ENCODE measurements around the gene DCDC2. TPM values are rescaled to one million over a fixed set of nuclear protein-coding genes. Genes with fewer than 3 reads are reported as not detected.
"Not testable (repeated sequence)": the region's sequence is repeated elsewhere in the genome, so short reads cannot be mapped to it uniquely, and the experiment has no call there.

Gene DCDC2
- total RNA-seq, 1 donor from 2014 or later: 0.30 TPM

GRCh38 chr6:24274441-24275083 is 83.3 kb downstream of the DCDC2 start:
- Mint-ChIP-seq H3K27me3 (ENCODE audit: low read depth) (peaks cover 16% of the 10 kb centered on the region), H3K36me3 (ENCODE audit: low read depth) (no peaks in the 10 kb centered on the region), H3K27ac (ENCODE audit: unreplicated experiment) (no peak overlapping the region), H3K9me3 (ENCODE audit: low read depth) (no peaks in the 10 kb centered on the region), H3K4me1 (ENCODE audit: low read depth) (peaks cover 3% of the 10 kb centered on the region), H3K4me3 (ENCODE audit: unreplicated experiment) (no peak overlapping the region)
- TF ChIP-seq CTCF (IDR thresholded peaks at IDR 0.05): peak; percentile 86
- DNase-seq (ENCODE audit: low spot score): no peak

DNA sequence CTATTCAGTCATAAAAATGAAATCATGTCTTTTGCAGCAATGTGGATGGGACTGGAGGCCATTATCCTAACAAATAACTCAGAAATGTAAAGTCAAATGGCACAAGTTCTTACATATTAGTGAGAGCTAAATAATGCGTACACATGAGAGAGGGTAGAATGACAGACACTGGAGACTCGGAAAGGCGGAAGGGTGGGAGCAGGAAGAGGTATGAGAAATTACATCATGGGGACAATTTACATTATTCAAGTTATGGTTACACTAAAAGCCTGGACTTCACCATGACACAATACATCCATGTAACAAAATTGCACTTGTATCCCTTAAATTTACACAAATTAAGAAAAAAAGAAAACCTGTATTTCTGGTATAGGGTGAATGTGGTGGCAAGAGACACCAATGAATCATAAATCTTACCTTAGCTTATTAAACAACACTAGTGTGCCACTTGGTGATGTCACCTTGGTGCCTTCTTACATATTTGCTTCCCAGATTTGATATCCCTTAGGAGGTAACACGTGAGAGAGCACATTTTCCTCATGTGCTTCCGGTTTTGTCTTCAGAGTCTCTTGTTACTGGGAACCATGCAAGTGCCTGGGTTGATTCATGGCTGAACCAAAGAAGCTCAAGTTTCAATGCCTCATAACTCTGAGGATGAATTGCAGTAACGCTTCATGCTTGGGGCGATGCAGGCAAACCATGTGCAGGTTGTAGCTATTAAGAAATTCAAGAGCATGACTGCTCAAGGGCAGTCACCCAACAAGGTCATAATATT is 84.6 kb downstream of the DCDC2 start:
- Mint-ChIP-seq H3K27me3 (ENCODE audit: low read depth) (peaks cover 16% of the 10 kb centered on the region), H3K27ac (ENCODE audit: unreplicated experiment) (no peak overlapping the region), H3K9me3 (ENCODE audit: low read depth) (no peaks in the 10 kb centered on the region), H3K36me3 (ENCODE audit: low read depth) (no peaks in the 10 kb centered on the region), H3K4me1 (ENCODE audit: low read depth) (peaks cover 3% of the 10 kb centered on the region), H3K4me3 (ENCODE audit: unreplicated experiment) (no peak overlapping the region)
- no peak for DNase-seq (ENCODE audit: low spot score)
- TF ChIP-seq CTCF (IDR thresholded peaks at IDR 0.05): no peak

- Mint-ChIP-seq H3K4me3 (ENCODE audit: unreplicated experiment) (no peak overlapping the region), H3K9me3 (ENCODE audit: low read depth) (no peaks in the 10 kb centered on the region), H3K36me3 (ENCODE audit: low read depth) (no peaks in the 10 kb centered on the region), H3K27ac (ENCODE audit: unreplicated experiment) (no peak overlapping the region), H3K4me1 (ENCODE audit: low read depth) (peaks cover 3% of the 10 kb centered on the region), H3K27me3 (ENCODE audit: low read depth) (peaks cover 10% of the 10 kb centered on the region)
- DNase-seq (ENCODE audit: low spot score): no peak
- no peak for TF ChIP-seq CTCF (IDR thresholded peaks at IDR 0.05)
Observed at GRCh38 chr6:24272553-24272952, 85.3 kb downstream of the DCDC2 start.

DNA sequence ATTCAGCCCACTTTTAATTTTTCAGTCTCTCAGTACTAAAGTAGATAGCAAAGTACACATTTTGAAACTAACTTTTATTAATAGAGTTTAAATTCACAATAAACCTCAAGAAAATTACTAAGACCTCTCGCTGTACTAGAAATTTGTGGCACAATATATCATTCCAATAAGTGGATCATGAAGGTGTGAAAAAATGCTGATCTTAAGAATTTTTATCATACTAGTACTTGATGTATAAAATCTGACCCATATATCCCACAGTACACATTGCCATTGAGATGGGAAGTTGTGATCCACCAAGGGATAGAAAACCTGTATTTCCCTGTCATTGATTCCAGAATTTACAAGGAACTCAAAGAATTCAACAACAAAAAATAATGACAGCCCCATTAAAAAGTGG is 85.7 kb downstream of the DCDC2 start:
- Mint-ChIP-seq H3K27me3 (ENCODE audit: low read depth) (peaks cover 7% of the 10 kb centered on the region), H3K36me3 (ENCODE audit: low read depth) (no peaks in the 10 kb centered on the region), H3K4me3 (ENCODE audit: unreplicated experiment) (no peak overlapping the region), H3K4me1 (ENCODE audit: low read depth) (peaks cover 3% of the 10 kb centered on the region), H3K27ac (ENCODE audit: unreplicated experiment) (no peak overlapping the region), H3K9me3 (ENCODE audit: low read depth) (no peaks in the 10 kb centered on the region)
- TF ChIP-seq CTCF (IDR thresholded peaks at IDR 0.05): no peak
- no peak for DNase-seq (ENCODE audit: low spot score)

DNA sequence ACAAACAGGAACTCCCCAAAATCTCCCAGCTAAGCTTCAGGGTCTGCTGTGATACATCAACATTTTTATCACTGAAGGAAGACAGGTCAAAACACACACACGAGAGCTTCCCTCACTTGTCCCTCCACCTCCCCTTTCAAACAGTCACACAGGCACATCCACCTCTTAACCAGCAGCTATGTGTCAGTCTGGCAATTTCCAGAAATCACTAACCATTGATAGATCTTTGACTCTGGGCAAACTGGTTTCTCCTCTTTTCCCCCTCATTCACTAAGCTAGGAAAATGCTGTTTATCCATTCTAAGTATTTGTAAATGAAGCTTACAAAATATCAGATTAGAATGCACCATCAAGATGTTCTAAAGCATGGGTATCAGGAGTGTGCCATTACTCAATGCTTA is 87.8 kb downstream of the DCDC2 start:
- H3K4me1 Mint-ChIP-seq (ENCODE audit: low read depth): peaks cover 3% of the 10 kb centered on the region
- peaks cover 3% of the 10 kb centered on the region for H3K9me3 Mint-ChIP-seq (ENCODE audit: low read depth)
- no peak overlapping the region for H3K27ac Mint-ChIP-seq (ENCODE audit: unreplicated experiment)
- no peak overlapping the region for H3K4me3 Mint-ChIP-seq (ENCODE audit: unreplicated experiment)
- peaks cover 7% of the 10 kb centered on the region for H3K27me3 Mint-ChIP-seq (ENCODE audit: low read depth)
- no peak for TF ChIP-seq CTCF (IDR thresholded peaks at IDR 0.05)
- H3K36me3 Mint-ChIP-seq (ENCODE audit: low read depth): no peaks in the 10 kb centered on the region
- no peak for DNase-seq (ENCODE audit: low spot score)

DNA sequence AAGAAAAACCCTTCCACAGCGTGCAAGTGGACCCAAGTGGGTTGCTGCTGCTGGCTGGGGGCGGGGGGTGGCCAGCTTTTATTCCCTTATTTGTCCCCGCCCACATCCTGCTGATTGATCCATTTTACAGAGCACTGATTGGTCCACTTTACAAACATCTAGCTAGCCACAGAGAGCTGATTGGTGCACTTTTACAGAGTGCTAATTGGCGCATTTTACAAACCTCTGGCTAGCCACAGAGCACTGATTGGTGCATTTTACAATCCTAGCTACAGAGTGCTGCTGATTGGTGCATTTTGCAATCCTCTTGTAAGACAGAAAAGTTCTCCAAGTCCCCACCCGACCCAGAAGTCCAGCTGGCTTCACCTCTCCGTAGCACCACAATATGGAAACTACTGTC is 99.6 kb downstream of the DCDC2 start:
- H3K4me1 Mint-ChIP-seq (ENCODE audit: low read depth); H3K4me3 Mint-ChIP-seq (ENCODE audit: unreplicated experiment); H3K36me3 Mint-ChIP-seq (ENCODE audit: low read depth); H3K27me3 Mint-ChIP-seq (ENCODE audit: low read depth); DNase-seq (ENCODE audit: low spot score); H3K27ac Mint-ChIP-seq (ENCODE audit: unreplicated experiment): not testable (repeated sequence)
- peaks cover 11% of the 10 kb centered on the region for H3K9me3 Mint-ChIP-seq (ENCODE audit: low read depth)

Measured in chondrocyte (in vitro differentiated cells).